ENCODE measurements around the gene SPATA12.

SPATA12 gene

DNA sequence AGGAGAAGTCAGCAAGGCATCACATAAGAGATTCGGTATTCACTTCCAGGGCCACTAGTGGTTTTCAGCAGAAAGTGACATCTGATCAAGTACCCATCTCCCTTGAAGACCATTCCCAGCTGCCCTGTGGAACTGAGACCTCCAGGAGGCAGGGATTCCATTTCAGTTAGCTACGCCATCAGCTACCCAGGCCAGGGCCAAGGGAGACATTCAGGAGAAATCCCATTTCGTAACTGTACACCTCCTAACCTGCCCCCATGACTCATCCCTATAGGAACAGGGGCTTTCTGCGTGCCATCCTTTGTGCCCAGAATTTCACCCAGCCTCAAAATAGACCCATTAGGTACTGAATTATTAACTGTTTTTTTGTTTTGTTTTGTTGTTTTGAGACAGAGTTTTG is 24.7 kb downstream of the SPATA12 start:
- DNase-seq = no peak

GRCh38 chr3:57086201-57086600 is 25.7 kb downstream of the SPATA12 start:
- no peak for DNase-seq

GRCh38 chr3:57087361-57088092 is 27.1 kb downstream of the SPATA12 start:
- no peak for DNase-seq

- DNase-seq = no peak
Observed at GRCh38 chr3:57088503-57088902, 28.0 kb downstream of the SPATA12 start.

GRCh38 chr3:57089043-57089442 is 28.6 kb downstream of the SPATA12 start:
- no peak for DNase-seq

- DNase-seq = no peak
Observed at GRCh38 chr3:57091521-57092273, 31.2 kb downstream of the SPATA12 start.

- DNase-seq = no peak
Observed at GRCh38 chr3:57093489-57093888, 33.0 kb downstream of the SPATA12 start.

- peak; percentile 6 for DNase-seq
Observed at GRCh38 chr3:57093971-57094535, 33.6 kb downstream of the SPATA12 start.

- DNase-seq = no peak
Observed at GRCh38 chr3:57094575-57094974, 34.1 kb downstream of the SPATA12 start.

GRCh38 chr3:57095363-57095762 is 34.9 kb downstream of the SPATA12 start:
- no peak for DNase-seq

GRCh38 chr3:57097536-57097935 is 37.1 kb downstream of the SPATA12 start:
- DNase-seq = no peak

DNA sequence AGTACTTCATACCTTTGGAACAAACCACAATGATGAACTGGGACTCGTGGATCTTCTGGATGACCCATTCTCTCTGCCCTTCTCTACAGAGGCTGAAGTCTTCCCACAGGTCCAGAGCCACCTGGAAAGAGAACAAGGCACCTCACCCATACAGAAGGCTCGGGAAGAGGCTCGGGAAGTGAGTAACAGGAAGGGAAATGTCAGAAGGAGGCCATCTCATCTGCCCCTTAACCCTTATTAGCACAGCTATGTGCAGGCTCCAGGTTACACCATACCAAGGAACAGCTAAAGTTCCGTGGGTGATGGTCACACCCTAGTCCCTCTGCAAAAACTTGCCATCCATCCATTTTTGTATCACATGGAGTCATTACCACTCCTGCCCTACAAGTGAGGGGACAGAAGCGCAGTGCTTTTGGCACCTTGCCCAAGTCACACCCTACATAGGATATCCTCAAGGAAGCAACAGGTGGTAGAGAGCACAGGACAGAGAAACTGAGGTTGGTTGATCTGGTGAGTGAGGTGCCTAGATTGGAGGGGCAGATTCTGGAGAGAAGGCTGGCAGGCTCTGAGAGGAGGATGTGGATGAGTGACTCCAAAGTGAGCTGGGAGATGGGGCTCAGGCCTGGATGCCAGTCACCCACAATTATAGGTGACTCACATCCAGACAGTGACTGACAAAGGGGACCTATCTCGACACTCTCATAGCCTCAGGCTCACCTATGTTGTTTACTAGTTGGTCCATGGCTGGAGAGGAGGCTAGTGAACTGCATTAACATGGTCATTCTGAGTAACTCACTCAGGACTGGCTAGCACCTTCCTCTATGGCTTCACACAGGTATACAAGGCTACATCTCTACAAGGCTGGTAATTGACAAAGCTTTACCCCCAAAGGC is 38.2 kb downstream of the SPATA12 start:
- DNase-seq = no peak

DNA sequence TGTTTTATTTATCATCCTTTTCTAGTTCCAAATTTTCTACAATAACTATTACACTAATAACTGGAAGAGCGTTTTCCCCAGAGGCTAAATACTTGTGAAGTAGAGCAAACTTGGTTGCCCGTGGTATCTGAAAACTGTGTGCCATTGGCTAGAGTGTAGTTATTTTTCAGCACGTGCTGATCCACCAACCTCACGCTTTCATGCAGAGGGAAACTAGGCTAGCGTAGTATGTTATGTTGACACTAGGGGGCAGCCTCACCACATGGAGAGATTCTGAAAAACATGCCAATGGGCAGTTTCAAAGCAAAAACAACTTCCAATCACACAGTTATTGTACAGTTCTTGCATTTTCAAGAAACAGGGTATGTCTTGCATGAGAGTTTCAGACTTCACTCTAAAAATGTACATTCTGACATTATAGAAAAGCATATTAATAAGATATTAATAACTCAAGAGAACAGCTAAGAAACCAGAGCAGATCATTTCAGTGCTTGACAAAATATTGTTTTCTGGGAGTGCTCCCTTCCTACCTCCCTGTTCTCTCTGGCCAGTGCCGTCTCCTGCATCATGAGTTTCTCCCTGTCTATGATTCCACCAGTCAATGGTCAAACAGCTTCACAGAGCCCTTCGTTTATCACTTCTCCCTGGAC is 39.7 kb downstream of the SPATA12 start:
- DNase-seq = peak; percentile 85

GRCh38 chr3:57105585-57105984 is 45.1 kb downstream of the SPATA12 start:
- DNase-seq = no peak

- DNase-seq = no peak
Observed at GRCh38 chr3:57108684-57109083, 48.2 kb downstream of the SPATA12 start.

- no peak for DNase-seq
Observed at GRCh38 chr3:57109437-57110199, 49.2 kb downstream of the SPATA12 start.

- DNase-seq = no peak
Observed at GRCh38 chr3:57110214-57110613, 49.8 kb downstream of the SPATA12 start.

DNA sequence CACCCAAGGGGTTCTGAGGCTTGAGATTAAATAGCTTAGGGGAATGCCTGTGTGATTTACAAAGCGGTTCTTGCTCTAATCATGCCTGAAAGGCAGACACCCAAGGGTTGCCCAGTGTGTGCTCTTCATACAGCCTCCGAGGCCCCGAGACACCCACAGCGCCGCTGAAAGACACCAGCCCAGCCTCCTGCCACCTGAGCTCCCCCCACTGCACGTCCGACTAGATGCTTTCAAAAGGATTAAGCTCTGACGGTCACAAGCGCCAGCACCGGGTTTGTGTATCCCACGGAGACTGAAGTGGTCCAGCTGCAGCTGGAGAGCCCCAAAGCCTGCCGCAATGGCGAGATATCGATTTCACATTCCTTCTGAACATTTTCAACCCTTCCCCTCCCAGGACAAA is 50.3 kb downstream of the SPATA12 start:
- no peak for DNase-seq

- DNase-seq = peak; percentile 46
Observed at GRCh38 chr3:57112206-57112605, 51.7 kb downstream of the SPATA12 start.

- no peak for DNase-seq
Observed at GRCh38 chr3:57116501-57116900, 56.0 kb downstream of the SPATA12 start.

DNA sequence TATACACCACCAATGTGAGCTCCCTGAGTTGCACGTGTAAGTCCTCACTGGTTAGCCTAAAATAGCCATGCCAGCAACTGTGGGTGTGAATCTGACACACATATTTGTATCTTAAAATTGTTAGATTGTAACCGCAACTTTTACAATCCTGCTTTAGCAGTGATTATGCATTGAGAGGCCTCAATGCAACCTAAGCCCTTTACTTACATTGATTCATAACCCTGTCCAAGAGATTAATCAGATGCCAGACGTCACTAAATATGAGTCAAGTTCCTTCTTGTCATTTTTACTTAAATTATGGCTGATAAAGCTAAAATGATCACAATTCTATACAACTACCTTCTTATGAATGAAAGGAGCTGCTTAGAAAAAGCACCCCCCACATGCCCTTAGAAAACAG is 57.8 kb downstream of the SPATA12 start:
- no peak for DNase-seq

DNA sequence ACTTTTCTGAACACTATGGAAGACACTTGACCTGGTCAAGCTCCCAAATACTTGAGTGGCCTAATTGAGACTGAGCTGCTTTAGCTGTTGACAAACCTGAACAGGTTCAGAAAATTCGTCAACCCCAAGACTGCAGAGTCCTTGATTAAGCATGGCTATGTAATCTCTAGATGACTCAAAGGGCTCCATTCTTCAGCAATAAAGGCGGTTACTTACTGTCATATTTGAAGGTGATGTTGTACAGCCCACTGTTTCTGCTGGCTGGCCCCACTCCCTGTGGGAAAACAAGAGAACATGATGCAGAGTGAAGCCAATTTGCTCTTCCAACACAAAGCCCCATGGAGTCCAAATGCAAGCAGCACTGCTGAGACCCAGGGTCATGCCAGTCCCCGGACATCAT is 59.6 kb downstream of the SPATA12 start:
- DNase-seq = no peak

All from OCI-M1 (cell line).